Trophoblast cell (in vitro differentiated cells and primary cell): ENCODE measurements around the gene DLL3.

Source experiments
- DNase-seq, 2 donors: peaks; one replicate each; pipeline ENCODE4 v3.0.0-alpha.2; 2016
- H2AFZ ChIP-seq: 2 replicates; pipeline ENCODE4 v1.6.1; 2013; ENCODE audit warnings: low read length, moderate library complexity, mild to moderate bottlenecking; ENCODE audit not compliant: insufficient read depth, poor library complexity
- H2AK5ac ChIP-seq: 2 replicates; pipeline ENCODE4 v1.6.1; 2013; ENCODE audit warnings: mild to moderate bottlenecking, low read length
- H2BK120ac ChIP-seq: 2 replicates; pipeline ENCODE4 v1.6.1; 2013; ENCODE audit warnings: low read length, mild to moderate bottlenecking, moderate library complexity; ENCODE audit not compliant: insufficient read depth, poor library complexity
- H2BK12ac ChIP-seq: 2 replicates; pipeline ENCODE4 v1.6.1; 2013; ENCODE audit warnings: mild to moderate bottlenecking, low read length, moderate library complexity
- H2BK5ac ChIP-seq: 2 replicates; pipeline ENCODE4 v1.6.1; 2013; ENCODE audit warnings: low read length, low read depth, moderate library complexity, mild to moderate bottlenecking; ENCODE audit not compliant: poor library complexity
- H3K14ac ChIP-seq: 2 replicates; pipeline ENCODE4 v1.6.1; 2013; ENCODE audit warnings: mild to moderate bottlenecking, low read length
- H3K18ac ChIP-seq: 2 replicates; pipeline ENCODE4 v1.6.1; 2013; ENCODE audit warnings: mild to moderate bottlenecking, low read length
- H3K23ac ChIP-seq: 2 replicates; pipeline ENCODE4 v1.6.1; 2013; ENCODE audit warnings: low read length
- H3K27ac ChIP-seq: 2 replicates; pipeline ENCODE4 v1.5.1; 2013; ENCODE audit warnings: low read depth, mild to moderate bottlenecking, inconsistent platforms, low read length, moderate library complexity
- H3K27me3 ChIP-seq: 2 replicates; pipeline ENCODE4 v1.6.1; 2013; ENCODE audit warnings: inconsistent platforms, mild to moderate bottlenecking, low read length, moderate library complexity; ENCODE audit not compliant: insufficient read depth
- H3K36me3 ChIP-seq, 2 experiments: 1 replicate in 1 of 2; 2 replicates in 1 of 2; pipeline ENCODE4 v1.6.1; 2013; ENCODE audit warnings: low read length in 2 of 2, mild to moderate bottlenecking in 2 of 2, moderate library complexity in 1 of 2; ENCODE audit not compliant: insufficient read depth in 2 of 2, control insufficient read depth in 1 of 2
- H3K4ac ChIP-seq: 2 replicates; pipeline ENCODE4 v1.6.1; 2013; ENCODE audit warnings: low read depth, mild to moderate bottlenecking, low read length, moderate library complexity
- H3K4me1 ChIP-seq, 2 experiments: 1 replicate in 1 of 2; 2 replicates in 1 of 2; pipeline ENCODE4 v1.6.1; 2013; ENCODE audit warnings: low read length in 2 of 2, mild to moderate bottlenecking in 2 of 2, moderate library complexity in 1 of 2; ENCODE audit not compliant: insufficient read depth in 2 of 2, control insufficient read depth in 1 of 2
- H3K4me2 ChIP-seq: 2 replicates; pipeline ENCODE4 v1.6.1; 2013; ENCODE audit warnings: inconsistent platforms, mild to moderate bottlenecking, low read length, moderate library complexity
- H3K4me3 ChIP-seq: 2 replicates; pipeline ENCODE4 v1.5.1; 2013; ENCODE audit warnings: mild to moderate bottlenecking, low read depth, low read length, inconsistent platforms
- H3K79me1 ChIP-seq: one replicate; pipeline ENCODE4 v1.6.1; 2013; ENCODE audit warnings: low read length
- H3K79me2 ChIP-seq: 2 replicates; pipeline ENCODE4 v1.6.1; 2013; ENCODE audit warnings: low read length, mild to moderate bottlenecking; ENCODE audit not compliant: control insufficient read depth, insufficient read depth, poor library complexity
- H3K9ac ChIP-seq: 2 replicates; pipeline ENCODE4 v1.6.1; 2013; ENCODE audit warnings: mild to moderate bottlenecking, low read length
- H3K9me3 ChIP-seq: 2 replicates; pipeline ENCODE4 v1.6.1; 2013; ENCODE audit warnings: low read depth, mild to moderate bottlenecking, control low read depth, inconsistent platforms, low read length; ENCODE audit not compliant: insufficient read depth
- H4K12ac ChIP-seq: 2 replicates; pipeline ENCODE4 v1.6.1; 2013; ENCODE audit warnings: low read depth, mild to moderate bottlenecking, low read length, moderate library complexity
- H4K8ac ChIP-seq: 2 replicates; pipeline ENCODE4 v1.6.1; 2013; ENCODE audit warnings: low read depth, mild to moderate bottlenecking, low read length, moderate library complexity
- H4K91ac ChIP-seq: one replicate; pipeline ENCODE4 v1.6.1; 2013; ENCODE audit warnings: low read depth, mild to moderate bottlenecking, low read length, moderate library complexity
- WGBS: extraction: QIAGEN DNeasy Blood & Tissue Kit; methylation state at CpG from one replicate; pipeline ENCODE4 v1.1.7; 2013; ENCODE audit warnings: missing lambda C conversion rate; ENCODE audit not compliant: insufficient read length, insufficient coverage; ENCODE audit errors: extremely low coverage; 5-methylcytosine and 5-hydroxymethylcytosine counted together

The DLL3 gene

GRCh38 chr19:39480337-39481228 is 18.2 kb upstream of the DLL3 start, which contains the start of gene TIMM50:
TSS of gene TIMM50 (plus strand) at chr19:39480838. CDS start at chr19:39480854, 16 bp downstream.
- Histone ChIP-seq H4K8ac (peak within 1 kb of the TSS; percentile 98), H4K91ac (peak within 1 kb of the TSS; percentile 84), H3K4me1 (peaks cover 7 to 9% of the 10 kb centered on the region in 2 experiments), H2BK120ac (peak within 1 kb of the TSS; percentile 80), H3K18ac (peak within 1 kb of the TSS; percentile 65), H2BK5ac (peak within 1 kb of the TSS; percentile 88), H3K27ac (peak within 1 kb of the TSS; percentile 51), H3K9me3 (no peaks in the 10 kb centered on the region), H3K4ac (peak within 1 kb of the TSS; percentile 75), H3K36me3 (peaks cover 19 to 20% of the 10 kb centered on the region in 2 experiments), H3K4me3 (peak within 1 kb of the TSS; percentile 93), H3K27me3 (no peaks in the 10 kb centered on the region), H3K23ac (no peak within 1 kb of the TSS), H3K79me1 (peaks cover 7% of the 10 kb centered on the region), H3K14ac (peak within 1 kb of the TSS; percentile 76), H4K12ac (peak within 1 kb of the TSS; percentile 92), H3K4me2 (peak within 1 kb of the TSS; percentile 90), H2AFZ (peak within 1 kb of the TSS; percentile 100), H2AK5ac (peak within 1 kb of the TSS; percentile 90), H2BK12ac (no peak within 1 kb of the TSS), H3K79me2 (peaks cover 9% of the 10 kb centered on the region), H3K9ac (peak within 1 kb of the TSS; percentile 97)
- WGBS, result no CpG with 5 or more reads among the region's 62 CpGs
- peak; percentile 99 for DNase-seq

DNA sequence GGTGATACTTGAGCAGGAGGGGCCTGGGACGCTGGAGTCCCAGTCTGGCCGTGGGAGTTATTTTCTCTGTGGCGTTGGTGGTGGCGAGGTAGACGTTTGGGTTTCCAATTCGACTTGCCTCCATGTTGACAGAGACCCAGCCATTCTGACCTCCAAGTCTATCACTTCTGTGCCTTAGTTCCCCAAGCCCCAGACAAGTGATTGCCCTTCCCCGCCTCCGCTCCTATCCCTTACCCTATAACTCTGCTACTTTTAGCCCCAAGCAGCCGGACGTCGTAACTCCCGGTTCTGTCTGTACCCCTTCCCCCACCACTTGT is 17.6 kb upstream of the DLL3 start:
- Histone ChIP-seq H2BK5ac (peak overlapping the region; percentile 88), H3K79me2 (peaks cover 9% of the 10 kb centered on the region), H3K4me3 (peak overlapping the region; percentile 93), H3K36me3 (peaks cover 19 to 20% of the 10 kb centered on the region in 2 experiments), H4K8ac (peak overlapping the region; percentile 98), H3K18ac (peak overlapping the region; percentile 65), H2AK5ac (peak overlapping the region; percentile 90), H3K4ac (peak overlapping the region; percentile 75), H3K9ac (peak overlapping the region; percentile 97), H3K4me1 (peaks cover 7 to 9% of the 10 kb centered on the region in 2 experiments), H3K9me3 (no peaks in the 10 kb centered on the region), H4K91ac (peak overlapping the region; percentile 84), H2BK120ac (peak overlapping the region; percentile 80), H3K4me2 (peak overlapping the region; percentile 90), H4K12ac (peak overlapping the region; percentile 92), H2AFZ (peak overlapping the region; percentile 100), H3K27me3 (no peaks in the 10 kb centered on the region), H3K27ac (peak overlapping the region; percentile 51), H3K79me1 (peaks cover 7% of the 10 kb centered on the region), H2BK12ac (no peak overlapping the region), H3K14ac (peak overlapping the region; percentile 76), H3K23ac (no peak overlapping the region)
- WGBS, result no CpG with 5 or more reads among the region's 12 CpGs
- DNase-seq, result no peak

GRCh38 chr19:39481676-39482075 is 17.1 kb upstream of the DLL3 start:
- Histone ChIP-seq H4K12ac (no peak overlapping the region), H4K8ac (peak overlapping the region; percentile 11), H3K27ac (no peak overlapping the region), H3K27me3 (no peaks in the 10 kb centered on the region), H3K4me2 (peak overlapping the region; percentile 90), H4K91ac (no peak overlapping the region), H2AFZ (no peak overlapping the region), H3K18ac (no peak overlapping the region), H2BK12ac (no peak overlapping the region), H3K14ac (no peak overlapping the region), H2BK5ac (no peak overlapping the region), H2AK5ac (no peak overlapping the region), H3K9me3 (no peaks in the 10 kb centered on the region), H3K4me3 (peak overlapping the region; percentile 93), H3K36me3 (peaks cover 20% of the 10 kb centered on the region in 2 experiments), H3K79me1 (peaks cover 7% of the 10 kb centered on the region), H3K4me1 (peaks cover 7 to 9% of the 10 kb centered on the region in 2 experiments), H2BK120ac (no peak overlapping the region), H3K4ac (peak overlapping the region; percentile 35), H3K23ac (no peak overlapping the region), H3K9ac (peak overlapping the region; percentile 97), H3K79me2 (peaks cover 9% of the 10 kb centered on the region)
- DNase-seq, result no peak
- WGBS, result no CpG with 5 or more reads among the region's 11 CpGs

DNA sequence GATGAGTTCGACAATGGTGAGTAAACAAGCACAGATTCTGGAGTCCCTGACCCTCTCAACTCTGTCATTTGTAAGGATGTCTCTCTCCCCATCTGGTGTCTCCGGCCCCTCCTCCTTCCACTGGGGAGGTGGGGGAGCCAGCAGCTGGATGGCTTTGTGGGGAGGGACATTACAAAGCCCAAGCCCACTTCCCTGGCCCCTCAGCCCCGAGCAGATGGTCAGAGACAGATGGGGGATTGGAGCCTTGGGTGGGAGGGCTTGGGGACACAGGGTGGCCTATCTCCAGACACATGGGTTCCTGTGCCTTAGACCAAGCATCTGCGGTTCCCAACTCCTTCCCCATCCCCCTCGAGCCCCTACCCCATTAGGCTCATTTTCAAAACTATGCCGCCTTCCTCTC is 15.6 kb upstream of the DLL3 start:
- no peak overlapping the region for H4K91ac ChIP-seq
- no peak overlapping the region for H3K23ac ChIP-seq
- H4K8ac ChIP-seq, result no peak overlapping the region
- H2BK120ac ChIP-seq, result no peak overlapping the region
- H3K79me2 ChIP-seq, result peaks cover 9% of the 10 kb centered on the region
- H3K36me3 ChIP-seq, result peaks cover 26 to 31% of the 10 kb centered on the region in 2 experiments
- no peak overlapping the region for H2AK5ac ChIP-seq
- no peak overlapping the region for H4K12ac ChIP-seq
- no peak overlapping the region for H2BK5ac ChIP-seq
- H3K18ac ChIP-seq, result no peak overlapping the region
- H3K4me1 ChIP-seq, result peaks cover 7 to 9% of the 10 kb centered on the region in 2 experiments
- H3K27ac ChIP-seq, result no peak overlapping the region
- H3K14ac ChIP-seq, result no peak overlapping the region
- DNase-seq, result no peak
- no peak overlapping the region for H2BK12ac ChIP-seq
- no peak overlapping the region for H3K4me3 ChIP-seq
- WGBS, result no CpG with 5 or more reads among the region's 6 CpGs
- H3K9me3 ChIP-seq, result no peaks in the 10 kb centered on the region
- H3K9ac ChIP-seq, result no peak overlapping the region
- H3K27me3 ChIP-seq, result no peaks in the 10 kb centered on the region
- H2AFZ ChIP-seq, result no peak overlapping the region
- no peak overlapping the region for H3K4me2 ChIP-seq
- no peak overlapping the region for H3K4ac ChIP-seq
- H3K79me1 ChIP-seq, result peaks cover 7% of the 10 kb centered on the region
